Thyroid gland (tissue), 4 donors: Measurements from ENCODE around the gene ETV5.

Source experiments
- POLR2A ChIP-seq, 2 donors: fragments of 450-650 bp; IDR thresholded peaks; one replicate each; pipeline ENCODE4 v1.6.1; 2017; ENCODE audit warnings: antibody characterized with exemption in 2 of 2, mild to moderate bottlenecking in 2 of 2, moderate library complexity in 1 of 2
- TF ChIP-seq, protein P1 (sequence below), 6 experiments: fragments of 200-600 bp in 3 of 6; fragments of 450-650 bp in 3 of 6; sonication (generic) in 3 of 6; IDR thresholded peaks; one replicate each; pipeline ENCODE4 v1.5.1; 2016 to 2019; ENCODE audit warnings: antibody characterized with exemption in 6 of 6, mild to moderate bottlenecking in 2 of 6, inconsistent platforms in 1 of 6, moderate library complexity in 1 of 6

- TF ChIP-seq POLR2A (IDR thresholded peaks at IDR 0.05): no peak
- TF ChIP-seq, protein P1, sequence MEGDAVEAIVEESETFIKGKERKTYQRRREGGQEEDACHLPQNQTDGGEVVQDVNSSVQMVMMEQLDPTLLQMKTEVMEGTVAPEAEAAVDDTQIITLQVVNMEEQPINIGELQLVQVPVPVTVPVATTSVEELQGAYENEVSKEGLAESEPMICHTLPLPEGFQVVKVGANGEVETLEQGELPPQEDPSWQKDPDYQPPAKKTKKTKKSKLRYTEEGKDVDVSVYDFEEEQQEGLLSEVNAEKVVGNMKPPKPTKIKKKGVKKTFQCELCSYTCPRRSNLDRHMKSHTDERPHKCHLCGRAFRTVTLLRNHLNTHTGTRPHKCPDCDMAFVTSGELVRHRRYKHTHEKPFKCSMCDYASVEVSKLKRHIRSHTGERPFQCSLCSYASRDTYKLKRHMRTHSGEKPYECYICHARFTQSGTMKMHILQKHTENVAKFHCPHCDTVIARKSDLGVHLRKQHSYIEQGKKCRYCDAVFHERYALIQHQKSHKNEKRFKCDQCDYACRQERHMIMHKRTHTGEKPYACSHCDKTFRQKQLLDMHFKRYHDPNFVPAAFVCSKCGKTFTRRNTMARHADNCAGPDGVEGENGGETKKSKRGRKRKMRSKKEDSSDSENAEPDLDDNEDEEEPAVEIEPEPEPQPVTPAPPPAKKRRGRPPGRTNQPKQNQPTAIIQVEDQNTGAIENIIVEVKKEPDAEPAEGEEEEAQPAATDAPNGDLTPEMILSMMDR (IDR thresholded peaks at IDR 0.05): no peak
These were observed 50.7 kb downstream of the ETV5 start for GRCh38 chr3:186058225-186058624.
